ENCODE data around the gene ANKLE1.

ANKLE1 gene

DNA sequence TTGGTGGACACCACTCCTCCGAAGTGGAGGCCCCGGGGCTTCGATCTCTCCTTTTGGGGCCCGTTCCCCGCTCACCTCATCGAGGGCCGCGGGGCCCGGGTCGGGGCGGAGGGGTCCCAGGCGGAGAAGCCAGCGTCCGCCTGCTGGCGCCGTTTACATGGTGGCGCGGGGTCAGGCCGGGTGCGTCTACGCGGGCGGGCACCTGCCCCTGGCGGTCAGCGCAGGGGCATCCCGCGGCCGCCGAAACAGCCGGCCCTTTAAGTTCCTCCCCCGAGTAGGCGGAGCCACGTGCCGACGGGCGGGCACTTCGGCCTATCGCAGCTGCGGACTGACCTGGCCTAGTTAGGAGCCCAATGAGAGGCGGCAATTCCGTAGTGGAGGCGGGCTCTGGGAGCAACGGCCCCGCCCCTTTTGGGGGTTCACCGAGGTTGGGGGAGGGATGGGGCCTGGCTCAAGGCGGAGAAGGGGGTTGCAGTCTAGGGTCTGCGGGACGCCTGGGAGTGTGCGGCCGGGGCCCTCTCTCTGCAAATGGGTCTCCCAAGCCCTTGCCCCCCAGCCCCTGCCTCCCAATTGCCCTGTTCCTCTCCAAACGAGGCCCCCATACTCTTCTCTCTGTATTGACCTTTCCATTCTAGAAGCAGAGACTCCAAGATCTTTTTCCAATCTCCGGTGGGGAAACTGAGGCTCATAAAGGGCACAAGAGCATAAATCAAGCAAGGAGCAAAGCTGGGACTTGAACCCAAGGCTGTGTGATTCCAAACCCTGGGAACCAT is 21.7 kb downstream of the ANKLE1 start, which contains the start of gene ABHD8:
TSS of gene ABHD8 (minus strand) at position 259 of the 773 bp plus-strand sequence. CDS start 1,809 bp downstream, outside the sequence.
- H3K4me3 ChIP-seq (ENCODE audit: low read depth, low read length) = peak within 1 kb of the TSS; percentile 76
- TF ChIP-seq, protein P1, sequence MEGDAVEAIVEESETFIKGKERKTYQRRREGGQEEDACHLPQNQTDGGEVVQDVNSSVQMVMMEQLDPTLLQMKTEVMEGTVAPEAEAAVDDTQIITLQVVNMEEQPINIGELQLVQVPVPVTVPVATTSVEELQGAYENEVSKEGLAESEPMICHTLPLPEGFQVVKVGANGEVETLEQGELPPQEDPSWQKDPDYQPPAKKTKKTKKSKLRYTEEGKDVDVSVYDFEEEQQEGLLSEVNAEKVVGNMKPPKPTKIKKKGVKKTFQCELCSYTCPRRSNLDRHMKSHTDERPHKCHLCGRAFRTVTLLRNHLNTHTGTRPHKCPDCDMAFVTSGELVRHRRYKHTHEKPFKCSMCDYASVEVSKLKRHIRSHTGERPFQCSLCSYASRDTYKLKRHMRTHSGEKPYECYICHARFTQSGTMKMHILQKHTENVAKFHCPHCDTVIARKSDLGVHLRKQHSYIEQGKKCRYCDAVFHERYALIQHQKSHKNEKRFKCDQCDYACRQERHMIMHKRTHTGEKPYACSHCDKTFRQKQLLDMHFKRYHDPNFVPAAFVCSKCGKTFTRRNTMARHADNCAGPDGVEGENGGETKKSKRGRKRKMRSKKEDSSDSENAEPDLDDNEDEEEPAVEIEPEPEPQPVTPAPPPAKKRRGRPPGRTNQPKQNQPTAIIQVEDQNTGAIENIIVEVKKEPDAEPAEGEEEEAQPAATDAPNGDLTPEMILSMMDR (IDR thresholded peaks at IDR 0.05; ENCODE audit: insufficient read depth, low read length, missing control alignments) = peak; percentile 63
- POLR2A ChIA-PET = interaction anchor here (0.9 to 1.2 kb wide), 2 partner anchors 14 to 22 kb away, joined by 3 read pairs; partner anchors contain the start of gene ANKLE1
- CTCF ChIA-PET = interaction anchor here (0.8 to 5.7 kb wide), 8 partner anchors 10 to 213 kb away, joined by 3 to 69 read pairs (median 4); partner anchors contain the start of gene USHBP1
- peak; percentile 57 for DNase-seq (ENCODE audit: low read depth, low spot score)

DNA sequence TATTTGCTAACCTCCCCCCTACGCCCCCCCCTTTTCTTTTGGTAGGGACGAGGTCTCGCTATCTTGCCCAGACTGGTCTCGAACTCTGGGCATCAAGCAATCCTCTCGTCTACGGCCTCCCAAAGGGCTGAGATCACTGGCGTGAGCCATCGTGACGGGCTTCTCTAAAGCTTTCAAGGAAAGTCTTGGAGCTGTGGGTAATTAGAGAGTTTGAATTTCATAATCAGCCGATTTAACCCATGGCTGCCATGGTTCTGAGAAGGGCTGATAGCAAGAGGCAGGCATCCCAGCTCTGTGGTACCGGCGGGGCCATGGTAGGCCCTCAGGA is 22.2 kb downstream of the ANKLE1 start:
- DNase-seq (ENCODE audit: low read depth, low spot score) = no peak
- ChIA-PET CTCF (interaction anchor here (0.8 to 5.7 kb wide), 7 partner anchors 9 to 214 kb away, joined by 3 to 69 read pairs (median 4); partner anchors contain the start of gene USHBP1), POLR2A (interaction anchor here (1.2 kb wide), 1 partner anchor 13 kb away, joined by 3 read pairs; no protein-coding TSS in a partner anchor)
- H3K4me3 ChIP-seq (ENCODE audit: low read depth, low read length) = no peak overlapping the region
- TF ChIP-seq, protein P1 (IDR thresholded peaks at IDR 0.05; ENCODE audit: insufficient read depth, low read length, missing control alignments) = no peak

DNA sequence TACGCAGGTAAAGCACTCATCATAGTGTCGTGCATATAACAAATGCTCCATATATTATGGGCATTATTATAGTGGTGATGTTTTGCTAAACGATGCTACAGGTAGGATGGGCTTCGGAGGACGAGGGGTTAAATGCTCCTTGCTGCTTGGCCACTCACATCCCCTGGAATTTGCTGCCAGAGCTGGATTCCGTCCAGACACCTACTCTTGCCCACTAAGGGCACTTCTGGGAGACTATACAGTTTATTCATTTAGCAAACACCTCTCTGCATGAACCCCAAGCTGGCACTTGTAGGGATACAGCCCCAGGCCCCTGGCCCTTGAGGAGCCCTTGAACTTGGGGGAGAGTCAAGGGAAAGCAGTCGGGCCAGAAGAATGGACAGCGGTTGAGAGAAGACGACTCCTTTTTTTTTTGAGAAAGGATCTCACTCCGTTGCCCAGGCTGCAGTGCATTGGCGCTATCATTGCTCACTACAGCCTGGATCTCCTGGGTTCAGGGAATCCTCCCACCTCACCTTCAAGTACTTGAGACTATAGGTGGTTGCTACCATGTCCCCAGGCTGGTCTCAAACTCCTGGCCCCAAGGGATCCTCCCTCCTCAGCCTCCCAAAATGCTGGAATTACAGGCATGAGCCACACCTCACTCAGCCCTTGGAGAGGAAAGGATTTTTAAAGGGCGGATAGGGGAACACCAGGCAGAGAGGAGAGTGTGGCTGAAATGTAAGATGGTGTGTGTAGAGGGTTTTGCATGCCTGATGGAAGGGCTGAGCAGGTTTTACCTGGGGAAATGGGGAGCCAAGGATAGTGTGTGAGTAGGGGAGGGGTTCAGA is 22.9 kb downstream of the ANKLE1 start:
- ChIA-PET POLR2A (interaction anchor here (0.6 kb wide), 1 partner anchor 77 kb away, joined by 3 read pairs; no protein-coding TSS in a partner anchor), CTCF (interaction anchor here (0.5 to 5.7 kb wide), 16 partner anchors 7 to 554 kb away, joined by 3 to 69 read pairs (median 4); partner anchors contain the start of genes ANKLE1, ANO8 and USHBP1)
- DNase-seq (ENCODE audit: low read depth, low spot score) = no peak
- H3K4me3 ChIP-seq (ENCODE audit: low read depth, low read length) = peak overlapping the region; percentile 75
- TF ChIP-seq, protein P1 (IDR thresholded peaks at IDR 0.05; ENCODE audit: insufficient read depth, low read length, missing control alignments) = no peak

DNA sequence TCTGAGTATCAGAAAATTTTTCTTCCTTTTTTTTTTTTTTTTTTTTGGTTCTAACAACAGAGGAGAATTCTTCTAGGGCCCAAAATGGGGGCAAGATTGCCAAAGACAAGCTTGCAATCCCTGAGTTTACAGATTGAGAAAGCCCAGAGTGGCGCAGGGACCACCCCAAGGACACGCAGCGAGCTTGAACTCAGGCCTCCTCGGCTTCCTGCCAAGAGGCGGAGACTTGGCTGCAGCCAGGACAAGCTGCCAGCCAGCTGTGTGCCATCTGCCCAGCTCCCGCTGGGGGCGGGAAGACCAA is 23.5 kb downstream of the ANKLE1 start:
- POLR2A ChIA-PET = interaction anchor here (0.6 kb wide), 1 partner anchor 78 kb away, joined by 3 read pairs; no protein-coding TSS in a partner anchor
- CTCF ChIA-PET = interaction anchor here (0.5 to 5.7 kb wide), 11 partner anchors 8 to 554 kb away, joined by 3 to 69 read pairs (median 4); partner anchors contain the start of genes ANKLE1 and ANO8

DNA sequence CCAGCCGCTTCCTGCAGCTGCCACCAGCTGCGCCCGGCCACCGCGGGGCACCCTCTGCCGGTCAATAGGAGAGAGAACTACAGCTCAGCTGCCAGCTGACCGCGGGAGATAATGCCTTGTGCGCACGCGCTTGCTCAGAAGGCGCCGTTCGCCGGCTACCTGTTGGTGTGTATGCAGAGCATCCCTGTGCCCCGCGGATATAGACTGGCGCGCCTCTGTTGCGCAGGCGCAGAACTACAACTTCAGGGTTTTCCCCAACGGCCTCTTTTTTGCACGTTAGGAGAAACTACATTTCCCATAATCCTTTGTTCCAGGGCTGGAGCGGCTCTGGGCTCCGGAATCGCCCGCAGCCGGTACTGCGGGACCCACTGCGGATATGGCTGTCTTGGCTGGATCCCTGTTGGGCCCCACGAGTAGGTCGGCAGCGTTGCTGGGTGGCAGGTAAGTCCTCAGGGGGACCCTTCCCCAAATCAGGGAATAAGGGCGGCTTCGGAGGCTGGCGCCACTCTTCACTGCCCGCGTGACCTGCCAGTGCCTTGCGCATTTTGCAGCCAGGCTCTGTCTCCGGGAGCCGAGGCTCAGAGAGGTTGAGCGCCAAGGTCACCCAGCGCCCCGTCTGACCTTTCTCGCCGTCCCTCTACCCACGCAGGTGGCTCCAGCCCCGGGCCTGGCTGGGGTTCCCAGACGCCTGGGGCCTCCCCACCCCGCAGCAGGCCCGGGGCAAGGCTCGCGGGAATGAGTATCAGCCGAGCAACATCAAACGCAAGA is 24.0 kb downstream of the ANKLE1 start, which contains the start of gene MRPL34:
TSS of gene MRPL34 (plus strand) at position 356 of the 768 bp plus-strand sequence. CDS start at position 377, 21 bp downstream.
- POLR2A ChIA-PET = interaction anchor here (0.5 to 0.6 kb wide), 2 partner anchors 78 to 444 kb away, joined by 3 read pairs; no protein-coding TSS in a partner anchor
- DNase-seq (ENCODE audit: low read depth, low spot score) = peak; percentile 94
- H3K4me3 ChIP-seq (ENCODE audit: low read depth, low read length) = peak within 1 kb of the TSS; percentile 75
- TF ChIP-seq, protein P1 (IDR thresholded peaks at IDR 0.05; ENCODE audit: insufficient read depth, low read length, missing control alignments) = peak; percentile 89
- CTCF ChIA-PET = interaction anchor here (0.8 to 5.7 kb wide), 13 partner anchors 8 to 237 kb away, joined by 3 to 69 read pairs (median 4); partner anchors contain the start of genes ANKLE1 and ANO8

More for the DNA sequence above, 23.5 kb downstream of the ANKLE1 start:
- TF ChIP-seq, protein P1 (IDR thresholded peaks at IDR 0.05; ENCODE audit: insufficient read depth, low read length, missing control alignments) = no peak
- DNase-seq (ENCODE audit: low read depth, low spot score) = no peak
- H3K4me3 ChIP-seq (ENCODE audit: low read depth, low read length) = peak overlapping the region; percentile 75

All from AG04449 (cell line).